ENCODE results near the gene VWA2. TPM values are rescaled to one million over a fixed set of nuclear protein-coding genes. Genes with fewer than 3 reads are reported as not detected.

VWA2 gene
- total RNA-seq, 4 donors from 2014 or later, result 0.64 to 3.3 TPM; not detected in 2

DNA sequence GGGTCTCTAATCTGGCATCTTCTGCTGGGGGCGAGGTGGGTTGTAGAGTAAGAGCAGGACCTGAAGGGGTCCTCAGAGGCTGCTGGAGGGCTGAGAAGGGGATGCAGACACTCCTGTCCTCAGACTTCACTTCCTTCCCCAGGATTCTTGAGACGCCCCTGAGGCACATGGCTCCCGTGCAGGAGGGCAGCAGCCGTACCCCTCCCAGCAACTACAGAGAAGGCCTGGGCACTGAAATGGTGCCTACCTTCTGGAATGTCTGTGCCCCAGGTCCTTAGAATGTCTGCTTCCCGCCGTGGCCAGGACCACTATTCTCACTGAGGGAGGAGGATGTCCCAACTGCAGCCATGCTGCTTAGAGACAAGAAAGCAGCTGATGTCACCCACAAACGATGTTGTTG, 52.0 kb downstream of the VWA2 start:
- no peak for DNase-seq
- intact Hi-C loops (cut with DNase I; ENCODE audit: low total_unique reads), result no loop called here
- 67 to 83% methylated on average over 1 to 7 of the region's 7 CpGs for WGBS, 2 donors (ENCODE audit: low coverage in 1 of 2)

GRCh38 chr10:114291516-114291915, 52.5 kb downstream of the VWA2 start:
- Histone ChIP-seq H3K27ac (no peak overlapping the region), H3K9me3 (peaks cover 11 to 14% of the 10 kb centered on the region in 2 donors), H3K4me3 (no peak overlapping the region), H3K36me3 (peaks cover 0 to 15% (median 7%) of the 10 kb centered on the region in 4 donors), H3K27me3 (no peaks in the 10 kb centered on the region), H3K4me1 (no peaks in the 10 kb centered on the region)
- TF ChIP-seq EP300 (IDR thresholded peaks at IDR 0.05; ENCODE audit: low read depth) (no peak), POLR2AphosphoS5 (IDR thresholded peaks at IDR 0.05) (no peak), POLR2A (IDR thresholded peaks at IDR 0.05) (no peak)
- TF ChIP-seq, protein P1, sequence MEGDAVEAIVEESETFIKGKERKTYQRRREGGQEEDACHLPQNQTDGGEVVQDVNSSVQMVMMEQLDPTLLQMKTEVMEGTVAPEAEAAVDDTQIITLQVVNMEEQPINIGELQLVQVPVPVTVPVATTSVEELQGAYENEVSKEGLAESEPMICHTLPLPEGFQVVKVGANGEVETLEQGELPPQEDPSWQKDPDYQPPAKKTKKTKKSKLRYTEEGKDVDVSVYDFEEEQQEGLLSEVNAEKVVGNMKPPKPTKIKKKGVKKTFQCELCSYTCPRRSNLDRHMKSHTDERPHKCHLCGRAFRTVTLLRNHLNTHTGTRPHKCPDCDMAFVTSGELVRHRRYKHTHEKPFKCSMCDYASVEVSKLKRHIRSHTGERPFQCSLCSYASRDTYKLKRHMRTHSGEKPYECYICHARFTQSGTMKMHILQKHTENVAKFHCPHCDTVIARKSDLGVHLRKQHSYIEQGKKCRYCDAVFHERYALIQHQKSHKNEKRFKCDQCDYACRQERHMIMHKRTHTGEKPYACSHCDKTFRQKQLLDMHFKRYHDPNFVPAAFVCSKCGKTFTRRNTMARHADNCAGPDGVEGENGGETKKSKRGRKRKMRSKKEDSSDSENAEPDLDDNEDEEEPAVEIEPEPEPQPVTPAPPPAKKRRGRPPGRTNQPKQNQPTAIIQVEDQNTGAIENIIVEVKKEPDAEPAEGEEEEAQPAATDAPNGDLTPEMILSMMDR (IDR thresholded peaks at IDR 0.05), result no peak
- in situ Hi-C loops (cut with MboI; ENCODE audit: low pct_ligation_motif_present in 1 of 4, low pct_unique_long_range_greater_than_20kb in 1 of 4, low sequenced_read_pairs in 3 of 4) (no loop called here), intact Hi-C loops (cut with DNase I; ENCODE audit: low total_unique reads) (no loop called here)
- WGBS, 2 donors (ENCODE audit: low coverage in 1 of 2), result 81 to 91% methylated on average over 4 to 8 of the region's 8 CpGs
- no peak for DNase-seq

More for the DNA sequence above, 52.0 kb downstream of the VWA2 start:
- H3K27ac ChIP-seq, result no peak overlapping the region
- TF ChIP-seq POLR2AphosphoS5 (IDR thresholded peaks at IDR 0.05), result no peak
- TF ChIP-seq, protein P1 (IDR thresholded peaks at IDR 0.05), result no peak
- TF ChIP-seq EP300 (IDR thresholded peaks at IDR 0.05; ENCODE audit: low read depth), result no peak
- TF ChIP-seq POLR2A (IDR thresholded peaks at IDR 0.05), result no peak
- peaks cover 11 to 12% of the 10 kb centered on the region in 2 donors for H3K9me3 ChIP-seq
- H3K27me3 ChIP-seq, result no peaks in the 10 kb centered on the region
- no peaks in the 10 kb centered on the region for H3K4me1 ChIP-seq
- in situ Hi-C loops (cut with MboI; ENCODE audit: low pct_ligation_motif_present in 1 of 4, low pct_unique_long_range_greater_than_20kb in 1 of 4, low sequenced_read_pairs in 3 of 4), result no loop called here
- H3K4me3 ChIP-seq, result no peak overlapping the region
- H3K36me3 ChIP-seq, result peaks cover 0 to 11% (median 5%) of the 10 kb centered on the region in 4 donors

DNA sequence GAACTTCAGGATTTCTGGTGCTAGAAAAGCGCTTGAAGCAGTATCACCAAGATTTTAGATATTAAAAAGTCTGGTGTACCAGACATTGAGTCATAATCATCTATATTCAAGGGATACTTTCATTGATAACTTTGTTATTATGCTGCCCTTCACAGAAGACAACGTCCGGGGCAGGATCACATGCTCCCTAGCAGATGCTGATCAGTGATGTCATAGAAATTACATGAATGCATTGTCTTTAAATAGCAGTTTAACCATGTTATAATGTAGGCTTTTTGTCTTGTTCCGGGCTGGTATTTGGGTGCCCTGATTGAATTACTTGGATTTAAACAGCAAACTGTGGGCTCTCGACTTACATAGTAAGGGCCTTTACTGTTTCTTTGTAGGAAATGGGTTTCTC, 54.0 kb downstream of the VWA2 start:
- peaks cover 0 to 27% (median 12%) of the 10 kb centered on the region in 4 donors for H3K36me3 ChIP-seq
- H3K9me3 ChIP-seq, result peaks cover 11 to 14% of the 10 kb centered on the region in 2 donors
- H3K27ac ChIP-seq, result no peak overlapping the region
- no peak for TF ChIP-seq POLR2AphosphoS5 (IDR thresholded peaks at IDR 0.05)
- TF ChIP-seq POLR2A (IDR thresholded peaks at IDR 0.05), result no peak
- TF ChIP-seq, protein P1 (IDR thresholded peaks at IDR 0.05), result no peak
- no peak for TF ChIP-seq EP300 (IDR thresholded peaks at IDR 0.05; ENCODE audit: low read depth)
- 82 to 87% methylated on average over 3 to 5 of the region's 5 CpGs for WGBS, 2 donors (ENCODE audit: low coverage in 1 of 2)
- in situ Hi-C loops (cut with MboI; ENCODE audit: low pct_ligation_motif_present in 1 of 4, low pct_unique_long_range_greater_than_20kb in 1 of 4, low sequenced_read_pairs in 3 of 4) (no loop called here), intact Hi-C loops (cut with DNase I; ENCODE audit: low total_unique reads) (no loop called here)
- no peaks in the 10 kb centered on the region for H3K27me3 ChIP-seq
- no peaks in the 10 kb centered on the region for H3K4me1 ChIP-seq
- H3K4me3 ChIP-seq, result no peak overlapping the region
- no peak for DNase-seq

DNA sequence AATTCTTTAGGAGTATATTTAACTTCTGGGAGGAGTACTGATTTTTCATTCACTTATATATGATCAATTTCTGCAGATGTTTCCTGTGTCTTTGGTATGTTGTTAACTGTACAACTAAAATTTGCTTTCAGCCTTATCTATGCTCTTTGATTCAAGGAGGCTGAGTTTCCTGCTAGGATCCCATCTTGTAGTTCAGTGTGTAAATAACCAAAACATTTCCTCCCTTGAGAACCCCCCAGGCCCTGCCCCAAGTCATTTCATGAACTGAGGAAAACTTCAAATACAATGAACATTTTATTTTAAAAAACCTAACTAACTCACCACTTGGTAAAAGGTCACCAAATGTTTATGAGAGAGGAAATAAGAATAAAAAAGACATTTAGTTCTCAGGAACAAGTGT, 55.5 kb downstream of the VWA2 start:
- Histone ChIP-seq H3K27ac (no peak overlapping the region), H3K4me3 (no peak overlapping the region), H3K9me3 (peaks cover 11 to 14% of the 10 kb centered on the region in 2 donors), H3K4me1 (no peaks in the 10 kb centered on the region), H3K36me3 (peaks cover 0 to 27% (median 12%) of the 10 kb centered on the region in 4 donors), H3K27me3 (no peaks in the 10 kb centered on the region)
- intact Hi-C loops (cut with DNase I; ENCODE audit: low total_unique reads) (no loop called here), in situ Hi-C loops (cut with MboI; ENCODE audit: low pct_ligation_motif_present in 1 of 4, low pct_unique_long_range_greater_than_20kb in 1 of 4, low sequenced_read_pairs in 3 of 4) (no loop called here)
- no peak for TF ChIP-seq POLR2AphosphoS5 (IDR thresholded peaks at IDR 0.05)
- TF ChIP-seq EP300 (IDR thresholded peaks at IDR 0.05; ENCODE audit: low read depth), result no peak
- no peak for TF ChIP-seq POLR2A (IDR thresholded peaks at IDR 0.05)
- TF ChIP-seq, protein P1 (IDR thresholded peaks at IDR 0.05), result no peak
- DNase-seq, result no peak

Data from transverse colon (tissue), 4 donors.